Posterior vena cava (tissue), 2 donors: ENCODE measurements around the gene RAB7B. TPM values are rescaled to one million over a fixed set of nuclear protein-coding genes. Genes with fewer than 3 reads are reported as not detected.
A peak's percentile ranks its signal among the peaks of the same experiment; 100 is the strongest.
"Not testable (repeated sequence)": the region's sequence is repeated elsewhere in the genome, so short reads cannot be mapped to it uniquely, and the experiment has no call there.

Experiments used
- DNase-seq: peaks from one replicate; pipeline ENCODE4 v3.0.0-alpha.2; 2020; ENCODE audit warnings: low spot score
- intact Hi-C, 2 donors: fragments of 100-400 bp; cut with DNase I; formaldehyde crosslinking; loops; one replicate each; pipeline versions ENCODE4 v1.14.1 to v1.14.2; 2022 to 2023
- total RNA-seq, 2 donors: library from RNA; stranded (reverse); fragmentation: NEBNext Ultra II Directional; extraction: Animal tissue kit (Norgen Biotek cat#: 25700); gene quantifications; one replicate each; pipeline ENCODE4 v1.2.1, GENCODE V29; 2021
- donor health status: DM: yes; HTN: yes; CAD: no.
- donor health status: DM: yes; HTN: yes; CAD: no.

Gene RAB7B
- total RNA-seq, 2 donors from 2014 or later = 3.2 to 9.2 TPM

- intact Hi-C loops = no loop called here
- DNase-seq = no peak
Measured at GRCh38 chr1:206003854-206004800, 932 bp upstream of the RAB7B start.

- no peak for DNase-seq
- intact Hi-C loops = no loop called here
Measured at GRCh38 chr1:206002160-206002559, 1.0 kb downstream of the RAB7B start.

GRCh38 chr1:206001476-206001888 lies 1.7 kb downstream of the RAB7B start:
- no peak for DNase-seq
- intact Hi-C loops = no loop called here

GRCh38 chr1:206000641-206001339 lies 2.4 kb downstream of the RAB7B start:
- intact Hi-C loops = no loop called here
- no peak for DNase-seq

GRCh38 chr1:205998457-205999241 lies 4.5 kb downstream of the RAB7B start:
- no peak for DNase-seq
- intact Hi-C loops = no loop called here

- intact Hi-C loops = not testable (repeated sequence)
Measured at GRCh38 chr1:205996641-205997040, 6.6 kb downstream of the RAB7B start.

GRCh38 chr1:205994346-205994745 lies 8.8 kb downstream of the RAB7B start:
- intact Hi-C loops = no loop called here
- DNase-seq = no peak

More at GRCh38 chr1:205996641-205997040, 6.6 kb downstream of the RAB7B start:
- DNase-seq = not testable (repeated sequence)

GRCh38 chr1:205993068-205993467 lies 10.1 kb downstream of the RAB7B start:
- intact Hi-C loops = no loop called here
- DNase-seq = no peak

GRCh38 chr1:205992218-205992882 lies 10.8 kb downstream of the RAB7B start:
- intact Hi-C loops = no loop called here
- no peak for DNase-seq

GRCh38 chr1:205991237-205991636 lies 12.0 kb downstream of the RAB7B start:
- intact Hi-C loops = no loop called here
- no peak for DNase-seq

- intact Hi-C loops = no loop called here
- no peak for DNase-seq
Measured at GRCh38 chr1:205990226-205990625, 13.0 kb downstream of the RAB7B start.

- no peak for DNase-seq
- intact Hi-C loops = loop anchor here in 1 of 2 donors (5.0 kb wide), 1 partner anchor 118 kb away; no protein-coding TSS in a partner anchor
Measured at GRCh38 chr1:205989786-205990185, 13.4 kb downstream of the RAB7B start.

- no peak for DNase-seq
- intact Hi-C loops = loop anchor here in 1 of 2 donors (5.0 kb wide), 1 partner anchor 119 kb away; no protein-coding TSS in a partner anchor
Measured at GRCh38 chr1:205988585-205988995, 14.6 kb downstream of the RAB7B start.

- no peak for DNase-seq
- intact Hi-C loops = loop anchor here (2.0 to 5.0 kb wide), 2 partner anchors 120 kb away; no protein-coding TSS in a partner anchor
Measured at GRCh38 chr1:205986861-205987260, 16.3 kb downstream of the RAB7B start.

- no peak for DNase-seq
- intact Hi-C loops = loop anchor here (2.0 to 5.0 kb wide), 2 partner anchors 121 kb away; no protein-coding TSS in a partner anchor
Measured at GRCh38 chr1:205986292-205986691, 16.9 kb downstream of the RAB7B start.

- no peak for DNase-seq
Measured at GRCh38 chr1:205985330-205986005, 17.7 kb downstream of the RAB7B start.

GRCh38 chr1:205983925-205984725 lies 19.1 kb downstream of the RAB7B start:
- peak; percentile 91 for DNase-seq
- intact Hi-C loops = no loop called here

More at GRCh38 chr1:205985330-205986005, 17.7 kb downstream of the RAB7B start:
- intact Hi-C loops = loop anchor here (2.0 to 5.0 kb wide), 2 partner anchors 121 to 122 kb away; no protein-coding TSS in a partner anchor
